Measurements from ENCODE around the gene SCN1A. TPM values are rescaled to one million over a fixed set of nuclear protein-coding genes. Genes with fewer than 3 reads are reported as not detected.

The SCN1A gene
- total RNA-seq, 1 donor: 0.72 TPM

DNA sequence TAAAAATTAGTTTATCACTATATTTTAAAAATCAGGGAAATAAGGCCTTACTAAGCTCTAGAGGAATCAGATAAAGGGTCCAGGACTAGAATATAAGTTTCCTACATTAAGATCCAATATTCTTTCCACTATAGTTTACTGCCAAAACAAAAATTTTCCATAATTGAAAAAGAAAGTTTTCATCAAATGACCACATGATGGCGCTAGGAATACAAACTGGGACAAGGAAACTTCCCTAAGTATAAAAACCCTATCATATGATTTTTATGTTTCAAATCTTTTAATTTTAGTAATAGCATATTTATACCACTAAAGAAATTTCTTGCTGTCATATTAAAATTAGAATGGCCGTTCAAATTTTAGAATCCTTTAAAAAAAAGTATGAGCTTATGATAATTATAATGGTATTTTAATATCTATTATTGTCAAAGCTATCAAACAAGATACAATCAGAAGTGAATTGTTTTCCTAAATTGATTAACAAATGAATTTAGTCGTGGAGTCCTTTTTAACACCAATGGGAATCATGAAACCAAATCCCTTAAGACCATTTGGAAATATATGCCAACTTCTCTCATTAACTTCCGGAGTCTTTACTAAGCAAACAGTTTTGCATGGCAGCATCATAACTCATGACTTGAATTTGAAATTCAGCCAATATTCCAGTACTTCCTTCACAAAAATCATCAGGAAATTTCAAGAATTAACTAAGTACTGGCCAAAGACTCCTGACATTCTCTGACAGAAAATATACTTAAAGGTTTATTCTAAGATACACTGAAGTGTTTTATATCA, 70.3 kb downstream of the SCN1A start:
- DNase-seq (ENCODE audit: insufficient read length, low spot score, missing footprints): no peak
- H3K4me2 ChIP-seq (ENCODE audit: insufficient read depth, low read length): peak overlapping the region; percentile 2
- H3K4me1 ChIP-seq (ENCODE audit: insufficient read depth, low read length): peaks cover 8% of the 10 kb centered on the region
- H4K20me1 ChIP-seq (ENCODE audit: insufficient read depth, low read length): no peaks in the 10 kb centered on the region
- peak; percentile 61 for TF ChIP-seq CTCF (IDR thresholded peaks at IDR 0.05; ENCODE audit: extremely low read depth, low read depth, low read length)
- H3K4me3 ChIP-seq (ENCODE audit: insufficient read depth, low read length): no peak overlapping the region
- H2AFZ ChIP-seq (ENCODE audit: low read length): no peak overlapping the region
- no peaks in the 10 kb centered on the region for H3K79me2 ChIP-seq (ENCODE audit: insufficient read depth, low read length)
- no peaks in the 10 kb centered on the region for H3K9me3 ChIP-seq (ENCODE audit: low read depth, low read length)
- no peaks in the 10 kb centered on the region for H3K27me3 ChIP-seq (ENCODE audit: insufficient read depth, low read length)
- no peaks in the 10 kb centered on the region for H3K36me3 ChIP-seq (ENCODE audit: insufficient read depth, low read length)
- H3K27ac ChIP-seq (ENCODE audit: low read depth, low read length): no peak overlapping the region

GRCh38 chr2:166044853-166045483, 82.9 kb downstream of the SCN1A start:
- H3K27me3 ChIP-seq (ENCODE audit: insufficient read depth, low read length): no peaks in the 10 kb centered on the region
- DNase-seq (ENCODE audit: insufficient read length, low spot score, missing footprints): no peak
- no peak overlapping the region for H3K27ac ChIP-seq (ENCODE audit: low read depth, low read length)
- peak overlapping the region; percentile 49 for H3K4me2 ChIP-seq (ENCODE audit: insufficient read depth, low read length)
- no peak for TF ChIP-seq CTCF (IDR thresholded peaks at IDR 0.05; ENCODE audit: extremely low read depth, low read depth, low read length)
- no peaks in the 10 kb centered on the region for H3K9me3 ChIP-seq (ENCODE audit: low read depth, low read length)
- H3K4me3 ChIP-seq (ENCODE audit: insufficient read depth, low read length): no peak overlapping the region
- no peaks in the 10 kb centered on the region for H3K79me2 ChIP-seq (ENCODE audit: insufficient read depth, low read length)
- H3K4me1 ChIP-seq (ENCODE audit: insufficient read depth, low read length): no peaks in the 10 kb centered on the region
- peak overlapping the region; percentile 16 for H2AFZ ChIP-seq (ENCODE audit: low read length)
- H4K20me1 ChIP-seq (ENCODE audit: insufficient read depth, low read length): no peaks in the 10 kb centered on the region
- no peaks in the 10 kb centered on the region for H3K36me3 ChIP-seq (ENCODE audit: insufficient read depth, low read length)

DNA sequence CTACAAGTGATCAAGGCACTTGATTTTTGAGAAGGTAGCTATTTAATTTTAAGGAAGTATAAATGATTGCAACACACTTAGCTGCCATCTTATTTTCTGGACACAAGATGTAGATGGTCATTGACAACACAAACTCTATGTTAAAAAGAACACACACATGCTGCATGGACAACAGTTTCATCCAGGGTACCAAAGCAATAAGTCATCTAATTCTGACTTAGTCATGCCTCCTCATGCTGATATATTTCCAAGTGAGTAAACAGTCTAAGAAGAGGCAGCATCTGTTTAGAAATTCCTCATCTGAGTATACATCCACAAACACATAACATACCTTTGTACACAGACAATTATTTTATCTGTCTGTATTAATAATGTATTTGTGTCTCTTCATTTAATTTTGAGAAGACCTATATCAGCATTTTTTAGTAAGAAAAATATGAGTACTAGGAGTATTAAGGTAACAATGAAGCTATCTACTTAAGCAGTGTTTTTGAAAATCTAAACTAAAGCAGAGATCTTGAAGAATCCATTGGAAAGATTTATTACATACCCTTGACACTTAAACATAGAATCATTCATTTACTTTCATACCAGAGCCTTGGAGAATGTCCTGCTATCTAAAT, 84.9 kb downstream of the SCN1A start:
- no peak overlapping the region for H3K4me3 ChIP-seq (ENCODE audit: insufficient read depth, low read length)
- DNase-seq (ENCODE audit: insufficient read length, low spot score, missing footprints): no peak

More for the DNA sequence above, 84.9 kb downstream of the SCN1A start:
- H3K36me3 ChIP-seq (ENCODE audit: insufficient read depth, low read length): no peaks in the 10 kb centered on the region
- H4K20me1 ChIP-seq (ENCODE audit: insufficient read depth, low read length): no peaks in the 10 kb centered on the region
- H3K9me3 ChIP-seq (ENCODE audit: low read depth, low read length): no peaks in the 10 kb centered on the region
- no peak overlapping the region for H3K27ac ChIP-seq (ENCODE audit: low read depth, low read length)
- no peaks in the 10 kb centered on the region for H3K4me1 ChIP-seq (ENCODE audit: insufficient read depth, low read length)
- no peak for TF ChIP-seq CTCF (IDR thresholded peaks at IDR 0.05; ENCODE audit: extremely low read depth, low read depth, low read length)
- H3K27me3 ChIP-seq (ENCODE audit: insufficient read depth, low read length): no peaks in the 10 kb centered on the region
- H3K4me2 ChIP-seq (ENCODE audit: insufficient read depth, low read length): no peak overlapping the region
- H2AFZ ChIP-seq (ENCODE audit: low read length): no peak overlapping the region
- no peaks in the 10 kb centered on the region for H3K79me2 ChIP-seq (ENCODE audit: insufficient read depth, low read length)
